ENCODE data around the gene GARIN3.

DNA sequence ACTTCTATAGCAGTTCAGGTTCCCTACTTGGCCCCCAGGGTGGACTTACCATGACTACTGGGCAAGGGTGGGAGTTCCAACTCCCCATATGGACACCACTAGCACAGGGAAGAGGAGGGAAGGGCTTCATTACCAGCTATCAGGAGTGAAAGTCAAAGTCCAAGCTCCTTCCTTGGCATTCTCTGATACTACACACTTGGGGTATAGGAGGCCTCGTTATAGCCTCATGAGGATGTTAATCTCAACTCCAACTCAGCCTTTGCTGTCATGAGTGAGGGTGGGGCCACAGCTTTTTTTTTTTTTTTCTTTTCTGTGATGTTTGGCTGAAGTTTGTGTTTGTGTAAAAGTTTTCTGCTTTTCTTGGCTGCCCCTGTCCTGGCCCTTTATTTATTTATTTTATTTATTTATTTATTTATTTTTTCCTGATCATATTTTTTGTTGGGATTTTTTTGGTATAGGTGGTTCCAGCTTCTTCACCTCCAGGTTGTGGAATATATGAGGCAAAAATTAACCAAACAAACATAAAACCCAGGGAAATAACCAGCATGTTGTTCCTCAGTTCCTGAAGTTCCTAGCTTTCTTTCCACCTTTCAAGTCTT is 8.7 kb downstream of the GARIN3 start:
- TF ChIP-seq EP300 (IDR thresholded peaks at IDR 0.05) = no peak
- TF ChIP-seq, protein P1, sequence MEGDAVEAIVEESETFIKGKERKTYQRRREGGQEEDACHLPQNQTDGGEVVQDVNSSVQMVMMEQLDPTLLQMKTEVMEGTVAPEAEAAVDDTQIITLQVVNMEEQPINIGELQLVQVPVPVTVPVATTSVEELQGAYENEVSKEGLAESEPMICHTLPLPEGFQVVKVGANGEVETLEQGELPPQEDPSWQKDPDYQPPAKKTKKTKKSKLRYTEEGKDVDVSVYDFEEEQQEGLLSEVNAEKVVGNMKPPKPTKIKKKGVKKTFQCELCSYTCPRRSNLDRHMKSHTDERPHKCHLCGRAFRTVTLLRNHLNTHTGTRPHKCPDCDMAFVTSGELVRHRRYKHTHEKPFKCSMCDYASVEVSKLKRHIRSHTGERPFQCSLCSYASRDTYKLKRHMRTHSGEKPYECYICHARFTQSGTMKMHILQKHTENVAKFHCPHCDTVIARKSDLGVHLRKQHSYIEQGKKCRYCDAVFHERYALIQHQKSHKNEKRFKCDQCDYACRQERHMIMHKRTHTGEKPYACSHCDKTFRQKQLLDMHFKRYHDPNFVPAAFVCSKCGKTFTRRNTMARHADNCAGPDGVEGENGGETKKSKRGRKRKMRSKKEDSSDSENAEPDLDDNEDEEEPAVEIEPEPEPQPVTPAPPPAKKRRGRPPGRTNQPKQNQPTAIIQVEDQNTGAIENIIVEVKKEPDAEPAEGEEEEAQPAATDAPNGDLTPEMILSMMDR (IDR thresholded peaks at IDR 0.05) = no peak
- TF ChIP-seq POLR2A (IDR thresholded peaks at IDR 0.05) = no peak

Measured in ovary (tissue), 3 donors.